Dermis blood vessel endothelial cell (primary cell): ENCODE results near the gene PLCG1. TPM values are rescaled to one million over a fixed set of nuclear protein-coding genes. Genes with fewer than 3 reads are reported as not detected.
A peak's percentile ranks its signal among the peaks of the same experiment; 100 is the strongest.

ENCODE experiments used
- DNase-seq: peaks from one replicate; pipeline ENCODE4 v3.0.0; 2010
- total RNA-seq: library from RNA; depleted of rRNA; stranded (reverse); fragments of >200 nt; gene quantifications from 2 replicates; pipeline ENCODE4 v1.2.3, GENCODE V29; 2014

The PLCG1 gene
- total RNA-seq, 1 donor from 2014 or later = 188 TPM

GRCh38 chr20:41182296-41183212, 45.2 kb downstream of the PLCG1 start:
- DNase-seq = no peak

GRCh38 chr20:41183391-41183790, 46.0 kb downstream of the PLCG1 start:
- no peak for DNase-seq

- DNase-seq = no peak
Observed at GRCh38 chr20:41183831-41184230, 46.5 kb downstream of the PLCG1 start.

GRCh38 chr20:41185013-41185757, 47.8 kb downstream of the PLCG1 start:
- DNase-seq = no peak

- no peak for DNase-seq
Observed at GRCh38 chr20:41187668-41188067, 50.3 kb downstream of the PLCG1 start.

- no peak for DNase-seq
Observed at GRCh38 chr20:41191562-41192500, 54.5 kb downstream of the PLCG1 start.

GRCh38 chr20:41192575-41192974, 55.2 kb downstream of the PLCG1 start:
- no peak for DNase-seq

GRCh38 chr20:41196653-41197225, 59.4 kb downstream of the PLCG1 start:
- DNase-seq = no peak

GRCh38 chr20:41198443-41198842, 61.1 kb downstream of the PLCG1 start:
- no peak for DNase-seq

- DNase-seq = peak; percentile 86
Observed at GRCh38 chr20:41200446-41201202, 63.3 kb downstream of the PLCG1 start.

GRCh38 chr20:41201760-41202159, 64.4 kb downstream of the PLCG1 start:
- no peak for DNase-seq

- no peak for DNase-seq
Observed at GRCh38 chr20:41202426-41202825, 65.1 kb downstream of the PLCG1 start.

- no peak for DNase-seq
Observed at GRCh38 chr20:41203660-41204059, 66.3 kb downstream of the PLCG1 start.

- DNase-seq = no peak
Observed at GRCh38 chr20:41204304-41205265, 67.2 kb downstream of the PLCG1 start.

GRCh38 chr20:41205313-41205712, 68.0 kb downstream of the PLCG1 start:
- DNase-seq = no peak

GRCh38 chr20:41213150-41213820, 75.9 kb downstream of the PLCG1 start:
- DNase-seq = peak; percentile 54

GRCh38 chr20:41214202-41214601, 76.9 kb downstream of the PLCG1 start:
- no peak for DNase-seq

- DNase-seq = no peak
Observed at GRCh38 chr20:41214666-41215065, 77.3 kb downstream of the PLCG1 start.

- DNase-seq = no peak
Observed at GRCh38 chr20:41217422-41217821, 80.1 kb downstream of the PLCG1 start.

GRCh38 chr20:41218466-41218865, 81.1 kb downstream of the PLCG1 start:
- DNase-seq = peak; percentile 34
